ENCODE data around the gene HCN3. TPM values are rescaled to one million over a fixed set of nuclear protein-coding genes. Genes with fewer than 3 reads are reported as not detected.

The HCN3 gene
- total and polyA plus RNA-seq, 2 donors from 2014 or later = 3.3 to 4.5 TPM

DNA sequence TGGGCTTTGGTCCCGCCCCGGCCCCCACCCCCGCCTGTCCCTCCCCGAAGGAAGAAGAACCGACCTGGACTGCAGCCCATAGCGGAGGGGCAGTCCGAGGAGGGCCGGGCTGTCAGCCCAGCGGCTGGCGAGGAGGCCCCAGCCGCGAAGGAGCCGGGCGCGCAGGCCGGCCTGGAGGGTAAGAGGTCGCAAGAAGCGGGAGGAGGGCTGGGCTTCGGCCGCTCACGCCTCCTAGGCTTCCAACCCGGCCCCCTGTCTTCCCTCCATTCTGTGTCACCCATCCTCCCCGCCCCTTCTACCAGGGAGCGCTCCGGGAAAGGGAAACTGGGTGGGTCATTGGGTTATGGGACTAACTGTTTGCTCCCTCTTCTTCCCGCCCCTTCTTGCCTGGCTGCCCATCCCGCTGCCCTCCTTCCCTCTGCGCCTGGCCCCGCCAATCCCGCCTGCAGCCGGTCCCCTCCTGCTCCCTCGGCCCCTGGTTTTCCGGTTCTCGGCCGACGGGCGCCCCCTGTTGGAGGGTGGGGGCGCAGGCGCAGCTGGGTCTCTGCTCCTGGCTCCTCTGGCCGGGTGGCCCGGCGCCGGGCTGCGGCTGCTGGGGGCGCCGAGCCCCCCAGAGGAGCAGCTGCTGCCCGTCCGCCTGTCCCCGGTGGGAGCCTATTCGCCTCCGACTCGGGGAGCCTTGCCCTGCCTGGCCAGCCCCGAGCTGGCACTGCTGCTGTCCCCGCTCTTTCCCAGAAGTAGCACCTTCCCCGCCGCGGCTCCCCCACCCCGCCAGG lies 45.9 kb downstream of the HCN3 start:
- FAIRE-seq (no peak), DNase-seq (peak; percentile 95 to 98 (median 96))
- H3K9me3 ChIP-seq (ENCODE audit: control insufficient read depth in 2 of 3, insufficient read depth in 1 of 3, low read length in 3 of 3) = no peaks in the 10 kb centered on the region
- peaks cover 0 to 5% (median 0%) of the 10 kb centered on the region in 3 donors for H3K36me3 ChIP-seq (ENCODE audit: control insufficient read depth in 2 of 3, insufficient read depth in 3 of 3, low read length in 3 of 3)
- H3K27ac ChIP-seq (ENCODE audit: low read depth in 2 of 2, low read length in 2 of 2) = peak overlapping the region; percentile 95 to 97
- H3K4me1 ChIP-seq (ENCODE audit: control insufficient read depth in 2 of 3, insufficient read depth in 2 of 3, low read depth in 1 of 3, low read length in 3 of 3) = peaks cover 0 to 19% (median 7%) of the 10 kb centered on the region in 3 donors
- intact Hi-C loops (cut with DNase I) = no loop called here
- peak; percentile 91 for TF ChIP-seq CTCF (IDR thresholded peaks at IDR 0.05; ENCODE audit: borderline replicate concordance, extremely low read depth, insufficient read depth)
- H3K27me3 ChIP-seq (ENCODE audit: control insufficient read depth, insufficient read depth, low read length) = no peaks in the 10 kb centered on the region
- H3K4me3 ChIP-seq (ENCODE audit: low read length in 3 of 3) = peak overlapping the region; percentile 64 to 92 (median 64)
- peak overlapping the region in 2 of 3 donors; percentile 51 to 57 for H3K9ac ChIP-seq (ENCODE audit: low read length in 3 of 3)

DNA sequence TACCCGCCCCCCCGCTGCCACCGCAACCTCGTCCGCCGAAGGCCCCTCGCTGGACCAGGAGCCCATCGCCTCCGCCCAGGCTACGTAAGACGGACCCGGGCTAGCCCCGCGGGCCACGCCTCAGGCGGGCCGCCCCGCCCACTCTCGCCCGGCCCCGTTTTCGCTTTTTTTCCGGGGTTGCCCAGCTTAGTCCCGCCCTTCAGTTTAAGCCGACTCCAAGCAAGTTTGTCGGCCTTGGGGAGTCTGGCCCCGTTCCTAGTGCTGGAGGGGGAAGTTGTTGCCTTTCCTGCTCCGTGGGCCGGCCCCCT lies 46.4 kb downstream of the HCN3 start:
- Histone ChIP-seq H3K4me3 (ENCODE audit: low read length in 3 of 3) (peak overlapping the region; percentile 72 to 92 (median 75)), H3K36me3 (ENCODE audit: control insufficient read depth in 2 of 3, insufficient read depth in 3 of 3, low read length in 3 of 3) (no peaks in the 10 kb centered on the region), H3K9me3 (ENCODE audit: control insufficient read depth in 2 of 3, insufficient read depth in 1 of 3, low read length in 3 of 3) (no peaks in the 10 kb centered on the region), H3K4me1 (ENCODE audit: control insufficient read depth in 2 of 3, insufficient read depth in 2 of 3, low read depth in 1 of 3, low read length in 3 of 3) (peaks cover 0 to 19% (median 7%) of the 10 kb centered on the region in 3 donors), H3K27ac (ENCODE audit: low read depth in 2 of 2, low read length in 2 of 2) (peak overlapping the region; percentile 95 to 97), H3K9ac (ENCODE audit: low read length in 3 of 3) (peak overlapping the region; percentile 59 to 81 (median 74)), H3K27me3 (ENCODE audit: control insufficient read depth, insufficient read depth, low read length) (no peaks in the 10 kb centered on the region)
- intact Hi-C loops (cut with DNase I) = no loop called here
- DNase-seq (peak; percentile 86 to 96 (median 93)), FAIRE-seq (no peak)
- no peak for TF ChIP-seq CTCF (IDR thresholded peaks at IDR 0.05; ENCODE audit: borderline replicate concordance, extremely low read depth, insufficient read depth)

GRCh38 chr1:155324037-155324716 lies 46.9 kb downstream of the HCN3 start:
- Histone ChIP-seq H3K9me3 (ENCODE audit: control insufficient read depth in 2 of 3, insufficient read depth in 1 of 3, low read length in 3 of 3) (no peaks in the 10 kb centered on the region), H3K27me3 (ENCODE audit: control insufficient read depth, insufficient read depth, low read length) (no peaks in the 10 kb centered on the region), H3K4me1 (ENCODE audit: control insufficient read depth in 2 of 3, insufficient read depth in 2 of 3, low read depth in 1 of 3, low read length in 3 of 3) (peaks cover 0 to 19% (median 7%) of the 10 kb centered on the region in 3 donors), H3K4me3 (ENCODE audit: low read length in 3 of 3) (peak overlapping the region; percentile 72 to 92 (median 75)), H3K36me3 (ENCODE audit: control insufficient read depth in 2 of 3, insufficient read depth in 3 of 3, low read length in 3 of 3) (no peaks in the 10 kb centered on the region), H3K9ac (ENCODE audit: low read length in 3 of 3) (peak overlapping the region; percentile 59 to 81 (median 74)), H3K27ac (ENCODE audit: low read depth in 2 of 2, low read length in 2 of 2) (peak overlapping the region; percentile 95 to 97)
- no peak for FAIRE-seq
- intact Hi-C loops (cut with DNase I) = no loop called here
- peak; percentile 93 to 99 (median 96) for DNase-seq
- no peak for TF ChIP-seq CTCF (IDR thresholded peaks at IDR 0.05; ENCODE audit: borderline replicate concordance, extremely low read depth, insufficient read depth)
